NOMO-1 treated with dmso at 0.1 percent for 144 hours (cell line): ENCODE data around the gene SWAP70.
A peak's percentile ranks its signal among the peaks of the same experiment; 100 is the strongest.

ENCODE experiments used
- DNase-seq: peaks from one replicate; lab custom pipeline; 2025; ENCODE audit not compliant: unreplicated experiment; lab: John Stamatoyannopoulos, UW

Gene SWAP70

DNA sequence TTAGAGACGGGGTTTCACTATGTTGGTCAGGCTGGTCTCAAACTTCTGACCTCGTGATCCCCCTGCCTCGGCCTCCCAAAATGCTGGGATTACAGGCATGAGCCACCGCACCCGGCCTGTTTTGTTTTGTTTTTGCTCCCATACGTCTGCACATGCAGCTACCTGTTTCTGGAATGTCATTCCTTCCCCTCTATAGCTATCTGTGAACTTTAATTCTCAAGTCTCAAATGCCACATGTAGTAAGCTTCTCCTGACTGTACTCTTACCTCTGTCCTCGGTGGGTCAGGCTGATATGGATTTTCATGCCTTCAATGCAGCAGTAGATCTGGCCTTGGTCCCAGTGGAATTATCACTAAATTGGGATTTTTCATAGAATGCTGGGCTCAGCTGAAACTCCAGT, 12.4 kb upstream of the SWAP70 start:
- DNase-seq, result no peak

DNA sequence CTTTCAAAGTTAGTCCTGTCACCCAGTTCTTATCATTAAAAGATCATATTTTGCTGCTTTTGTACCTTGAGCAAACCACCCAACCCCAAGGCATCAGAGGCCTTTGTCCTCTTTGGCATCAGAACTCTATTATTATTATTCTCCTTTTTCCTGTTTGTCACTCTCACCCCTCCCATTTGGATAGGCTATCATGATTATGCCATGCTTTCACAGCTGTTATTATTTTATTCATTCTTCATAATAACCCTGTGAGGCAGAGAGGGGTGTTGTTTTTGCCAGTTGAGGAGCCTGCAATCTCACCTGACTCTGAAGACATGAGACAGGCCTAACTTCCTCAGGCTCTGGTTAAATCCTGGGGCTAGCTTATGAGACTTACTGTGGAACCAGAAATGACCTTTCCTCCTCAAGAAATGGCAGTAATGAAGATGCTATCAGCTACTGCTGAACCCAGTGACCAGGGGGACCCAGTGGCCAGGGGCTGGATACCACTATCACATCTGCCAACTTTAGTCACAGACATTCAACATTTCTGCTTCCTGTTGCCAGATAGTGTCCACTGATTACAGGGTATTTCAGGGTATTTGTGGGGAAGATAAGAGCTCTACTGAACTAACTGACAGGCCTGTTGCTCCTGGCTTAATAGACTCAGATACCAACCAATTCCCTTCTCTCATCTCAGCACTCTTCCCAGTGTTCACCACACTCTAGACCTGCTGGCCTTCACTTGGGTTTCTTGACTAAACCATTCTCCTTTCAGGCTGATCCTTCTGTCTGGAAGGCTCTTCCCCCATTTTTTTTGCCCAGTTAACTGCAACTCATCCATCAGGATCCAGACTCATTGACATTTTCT, 11.8 kb upstream of the SWAP70 start:
- DNase-seq, result no peak

DNA sequence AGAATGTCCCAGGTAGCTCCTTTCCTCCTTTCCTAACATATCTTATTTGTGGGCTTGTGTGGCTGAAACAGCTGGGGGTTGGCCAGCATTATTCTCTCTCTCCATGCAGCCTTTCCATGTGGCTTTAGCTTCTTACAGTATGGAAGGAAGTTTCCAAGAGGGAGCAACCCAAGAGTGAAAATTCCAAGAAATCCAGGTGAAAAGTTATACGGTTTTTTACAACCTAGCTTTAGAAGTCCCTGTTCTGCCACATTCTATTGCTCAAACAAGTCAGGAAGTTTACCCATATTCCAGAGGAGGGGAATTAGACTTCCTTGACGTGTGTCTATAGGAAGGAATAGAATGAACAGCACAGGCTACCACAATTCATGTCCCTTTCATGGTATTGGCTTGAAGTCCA, 10.0 kb upstream of the SWAP70 start:
- no peak for DNase-seq

DNA sequence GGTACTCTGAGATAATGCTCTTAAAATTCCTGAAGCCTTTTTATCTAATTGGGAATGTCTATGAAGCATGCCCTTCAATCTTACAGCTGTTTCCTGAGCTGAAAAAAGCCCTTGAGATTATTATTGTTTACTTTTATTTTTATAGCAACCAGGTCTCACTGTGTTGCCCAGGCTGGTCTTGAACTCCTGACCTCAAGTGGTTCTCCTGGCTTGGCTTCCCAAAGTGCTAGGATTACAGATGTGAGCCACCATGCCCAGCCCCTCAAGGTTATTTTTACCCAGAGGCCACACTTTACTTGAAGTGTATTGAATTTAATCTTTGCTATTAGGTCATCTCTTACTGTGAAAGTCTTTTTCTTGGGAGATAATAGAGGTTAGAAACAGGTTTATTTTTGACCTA, 7.0 kb upstream of the SWAP70 start:
- no peak for DNase-seq

DNA sequence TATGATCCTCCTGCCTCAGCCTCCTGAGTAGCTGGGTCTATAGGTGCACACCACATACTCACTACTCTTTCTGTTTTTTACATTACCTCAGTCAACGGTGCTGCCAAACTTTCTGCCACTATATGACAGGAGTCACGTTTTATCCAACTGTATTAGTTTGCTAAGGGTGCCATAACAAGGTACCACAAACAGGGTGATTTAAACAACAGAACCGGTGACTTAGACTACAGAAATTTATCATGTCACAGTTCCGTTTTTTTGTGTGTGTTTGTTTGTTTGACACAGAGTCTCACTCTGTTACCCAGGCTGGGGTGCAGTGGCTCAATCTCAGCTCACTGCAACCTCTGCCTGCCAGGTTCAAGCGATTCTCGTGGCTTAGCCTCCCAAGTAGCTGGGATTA, 6.3 kb upstream of the SWAP70 start:
- no peak for DNase-seq

DNA sequence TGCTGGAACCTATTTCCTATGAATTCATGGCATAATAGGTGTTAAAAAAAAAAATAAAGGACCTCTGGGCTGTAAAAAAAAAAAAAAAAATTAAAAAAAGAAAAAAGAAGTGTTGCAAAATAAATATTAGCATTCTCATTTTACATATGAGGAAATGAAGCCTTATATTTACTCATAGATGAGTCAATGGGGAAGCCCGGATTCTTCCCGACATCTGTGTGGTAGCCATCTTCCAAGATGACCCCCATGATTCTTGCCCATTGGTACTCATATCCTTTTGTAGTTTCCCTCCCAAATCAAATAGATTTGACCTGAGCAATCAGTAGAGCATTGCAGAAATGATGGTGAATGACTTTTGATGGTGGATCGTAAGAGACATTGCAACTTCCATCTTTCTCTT, 3.0 kb upstream of the SWAP70 start:
- no peak for DNase-seq

DNA sequence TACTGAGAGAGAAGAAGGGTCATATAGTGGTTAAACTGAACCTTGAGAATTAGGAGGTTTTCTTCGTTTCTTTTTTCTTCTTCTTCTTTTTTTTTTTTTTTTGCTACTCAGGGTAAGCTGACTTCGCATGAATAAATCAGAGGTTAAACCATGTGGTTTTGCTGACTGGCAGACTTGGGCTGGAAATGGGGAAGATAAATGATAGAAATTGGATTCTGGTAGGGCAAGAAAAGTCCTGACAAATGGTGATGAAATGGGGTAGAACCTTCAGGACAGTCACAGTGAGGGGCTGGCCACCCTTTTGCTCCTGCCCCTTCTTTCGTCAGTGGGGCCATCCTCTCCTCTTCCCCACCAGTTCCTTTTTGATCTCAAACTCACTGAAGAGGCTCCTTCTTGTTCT, 1.6 kb upstream of the SWAP70 start:
- DNase-seq, result peak; percentile 94

DNA sequence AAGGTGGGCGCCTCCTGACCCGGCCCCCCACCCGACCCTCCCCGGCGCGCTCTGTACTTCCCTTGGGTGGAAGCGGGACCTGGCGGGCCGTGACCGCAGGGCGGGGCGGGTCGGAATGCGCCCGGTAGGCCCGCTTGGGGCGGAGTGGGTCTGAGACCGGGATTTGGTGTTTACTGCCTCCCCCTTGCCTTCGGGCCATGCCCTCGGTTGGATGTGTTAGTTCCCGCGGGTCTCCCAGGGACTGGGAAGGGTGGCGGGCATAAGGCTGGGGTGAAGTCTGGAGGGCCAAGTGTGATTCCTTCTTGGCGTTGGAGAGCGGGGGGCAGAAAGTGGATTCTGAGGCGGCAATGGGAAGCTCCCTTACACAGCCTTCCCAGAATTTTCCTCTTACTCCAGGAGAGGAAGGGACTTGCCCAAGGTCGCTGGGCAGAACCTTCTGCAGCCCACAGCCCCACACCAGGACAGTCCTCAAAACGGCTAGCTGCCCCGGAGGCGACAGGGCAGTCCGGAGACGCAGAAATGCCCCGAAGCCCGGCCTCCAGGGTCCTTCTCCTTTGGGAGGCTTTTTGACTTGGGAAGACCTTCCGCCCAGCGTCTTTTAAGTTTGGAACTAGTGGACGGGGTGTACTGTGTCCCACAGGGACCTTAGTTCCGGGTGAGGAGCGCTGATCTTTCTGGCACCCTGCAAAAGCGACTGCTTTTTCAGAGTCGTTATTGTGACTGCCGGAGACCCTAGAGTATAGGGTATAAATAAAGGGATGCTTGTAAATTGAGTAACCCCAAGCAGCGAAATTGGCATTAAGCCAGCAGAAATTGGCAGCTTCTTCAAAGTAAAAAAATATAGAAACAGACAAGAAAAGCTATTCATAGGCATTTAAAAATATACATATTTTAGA, 647 bp downstream of the SWAP70 start:
- DNase-seq, result no peak

DNA sequence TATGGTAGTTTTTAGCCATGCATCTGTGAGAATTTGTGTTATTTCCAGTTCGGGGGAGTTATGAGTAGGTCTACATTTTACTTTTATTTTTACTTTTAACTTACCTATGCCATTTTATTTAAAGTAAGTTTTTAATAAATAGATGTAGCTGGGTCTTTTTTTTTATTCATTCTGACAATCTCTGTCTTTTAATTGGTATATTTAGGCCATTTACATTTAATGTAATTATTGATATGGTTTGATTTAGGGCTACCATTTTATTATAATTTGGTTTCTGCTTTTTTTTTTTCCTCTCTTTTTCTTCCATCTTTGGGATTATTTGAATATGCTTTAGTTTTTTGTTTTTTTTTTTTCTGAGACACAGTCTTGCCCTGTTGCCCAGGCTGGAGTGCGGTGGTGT, 1.9 kb downstream of the SWAP70 start:
- DNase-seq, result no peak

DNA sequence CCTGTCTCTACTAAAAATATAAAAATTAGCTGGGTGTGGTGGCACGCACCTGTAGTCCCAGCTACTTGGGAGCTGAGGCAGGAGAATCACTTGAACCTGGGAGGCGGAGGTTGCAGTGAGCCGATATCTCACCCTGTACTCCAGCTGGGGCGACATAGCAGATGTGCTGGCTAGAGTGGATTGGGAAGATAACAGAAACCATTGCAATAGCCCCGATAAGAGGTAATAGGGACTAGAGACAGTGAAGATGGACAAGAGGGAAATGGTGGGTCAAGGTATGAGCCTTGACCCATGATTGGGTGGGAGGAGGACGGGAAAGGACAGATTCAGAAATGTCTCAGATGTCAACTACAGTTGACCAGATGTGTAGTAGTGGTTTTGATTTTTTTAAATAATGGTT, 6.1 kb downstream of the SWAP70 start:
- no peak for DNase-seq

DNA sequence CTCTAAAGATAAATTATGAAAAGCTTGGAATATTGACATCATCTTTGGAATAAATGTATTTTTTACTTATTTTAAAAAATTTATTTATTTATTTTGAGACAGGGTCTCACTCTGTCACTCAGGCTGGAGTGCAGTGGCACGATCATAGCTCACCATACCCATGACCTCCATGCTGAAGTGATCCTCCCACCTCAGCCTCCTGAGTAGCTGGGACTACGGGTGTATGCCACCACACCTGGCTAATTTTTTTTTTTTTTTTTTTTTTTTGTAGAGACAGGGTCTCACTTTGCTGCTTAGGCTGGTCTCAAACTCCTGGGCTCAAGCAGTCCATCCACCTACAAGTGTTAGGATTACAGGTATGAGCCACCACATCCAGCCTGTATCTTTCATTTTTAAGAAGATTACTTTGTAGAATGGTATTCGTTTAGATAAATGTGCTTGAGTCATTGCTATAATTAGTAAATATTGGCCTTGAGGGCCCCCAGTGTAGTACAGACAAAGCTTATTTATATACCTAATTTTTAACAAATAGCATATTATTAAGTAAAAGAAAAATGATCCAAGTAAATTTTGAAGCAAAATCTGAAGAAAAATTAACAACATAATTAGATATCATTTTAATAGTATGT, 8.5 kb downstream of the SWAP70 start:
- DNase-seq, result no peak

DNA sequence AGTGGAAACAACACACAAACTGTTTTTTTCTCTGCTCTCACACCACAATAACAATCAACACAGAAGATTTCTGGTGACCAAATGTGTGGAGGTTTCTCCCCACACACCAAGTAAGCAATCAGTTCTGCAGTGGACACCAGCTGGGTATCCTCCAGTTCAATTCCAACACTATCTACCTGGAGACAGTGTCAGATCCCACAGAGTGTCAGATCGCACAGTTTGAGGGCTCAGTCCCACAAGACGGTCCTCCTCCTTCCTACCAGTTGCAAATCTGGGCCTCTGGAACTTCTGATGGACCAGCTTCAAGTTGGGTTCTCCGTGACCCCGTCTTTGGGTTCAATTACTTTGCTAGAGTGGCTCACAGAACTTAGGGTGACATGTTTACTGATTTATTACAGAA, 9.0 kb downstream of the SWAP70 start:
- DNase-seq, result no peak

DNA sequence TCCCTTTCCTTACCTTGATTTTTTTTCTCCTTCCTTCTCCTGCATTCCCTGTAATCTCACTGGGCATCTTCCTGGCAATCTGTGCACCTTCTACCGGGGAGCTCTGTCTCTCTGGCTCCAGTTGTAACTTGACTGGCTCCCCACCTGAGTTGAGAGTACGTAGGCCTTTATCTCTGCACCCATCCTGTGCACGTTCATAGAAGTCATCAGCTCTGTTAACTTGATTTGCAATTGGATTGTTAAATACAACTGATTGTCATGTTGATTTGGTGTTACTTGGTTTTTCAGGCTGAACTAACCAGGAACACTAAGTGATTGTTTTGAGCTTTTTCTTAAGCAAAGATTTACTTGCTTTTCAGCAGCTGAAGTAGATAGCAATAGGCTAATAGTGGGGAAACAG, 11.8 kb downstream of the SWAP70 start:
- DNase-seq, result no peak

DNA sequence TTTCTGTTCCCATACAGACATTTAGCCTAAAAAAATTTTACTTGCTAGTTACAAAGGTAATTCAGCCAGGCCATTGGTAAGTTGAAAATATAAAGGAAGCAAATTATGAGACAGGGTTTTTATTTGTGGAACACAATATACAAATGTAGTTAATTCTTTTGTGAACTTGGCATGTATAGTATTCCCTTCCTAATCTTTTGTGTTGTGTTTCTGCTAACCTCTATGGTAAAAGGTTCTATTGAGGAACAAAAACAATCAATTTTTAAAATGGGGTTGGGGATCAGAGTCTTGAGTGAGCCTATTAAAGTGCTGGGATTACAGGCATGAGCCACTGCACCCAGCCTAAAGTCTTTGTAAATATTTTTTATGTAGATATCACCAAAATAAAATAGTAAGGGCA, 14.1 kb downstream of the SWAP70 start:
- no peak for DNase-seq

DNA sequence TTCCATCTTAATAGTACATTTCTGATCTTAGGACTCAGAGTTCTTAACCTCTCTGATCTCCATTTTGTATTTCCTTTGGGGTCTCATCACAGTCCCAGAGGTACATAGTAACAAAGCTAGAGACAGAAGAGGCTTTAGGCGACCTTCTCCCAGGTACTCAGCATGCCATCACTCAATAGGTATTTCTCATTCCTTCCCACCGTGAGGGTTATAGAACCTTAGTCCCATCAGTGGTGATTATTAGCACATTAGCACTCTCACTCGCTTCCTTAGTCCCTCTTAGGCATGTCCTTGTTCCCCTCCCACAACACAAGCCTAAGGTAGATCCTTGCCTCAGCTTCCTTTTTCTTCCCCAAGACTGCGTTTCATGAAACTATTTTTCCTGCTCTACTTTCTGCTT, 14.7 kb downstream of the SWAP70 start:
- DNase-seq, result no peak

DNA sequence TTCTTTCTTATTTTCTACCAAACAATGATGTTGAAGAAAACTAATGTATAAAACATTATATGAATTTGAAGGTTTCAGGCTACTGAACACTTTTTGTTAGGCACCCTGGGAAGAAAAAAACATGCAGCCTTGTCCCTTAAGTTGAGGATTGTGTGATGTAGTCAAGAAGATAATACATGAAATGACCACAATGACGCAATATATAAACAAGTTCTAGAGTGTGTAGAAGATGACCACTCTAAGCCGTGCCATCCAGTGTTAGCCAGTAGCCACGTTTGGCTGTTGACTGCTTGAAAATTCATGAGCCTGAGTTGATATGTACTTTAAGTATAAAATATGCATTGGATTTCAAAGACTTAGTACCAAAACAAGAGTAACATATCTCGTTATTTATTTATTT, 16.2 kb downstream of the SWAP70 start:
- no peak for DNase-seq

DNA sequence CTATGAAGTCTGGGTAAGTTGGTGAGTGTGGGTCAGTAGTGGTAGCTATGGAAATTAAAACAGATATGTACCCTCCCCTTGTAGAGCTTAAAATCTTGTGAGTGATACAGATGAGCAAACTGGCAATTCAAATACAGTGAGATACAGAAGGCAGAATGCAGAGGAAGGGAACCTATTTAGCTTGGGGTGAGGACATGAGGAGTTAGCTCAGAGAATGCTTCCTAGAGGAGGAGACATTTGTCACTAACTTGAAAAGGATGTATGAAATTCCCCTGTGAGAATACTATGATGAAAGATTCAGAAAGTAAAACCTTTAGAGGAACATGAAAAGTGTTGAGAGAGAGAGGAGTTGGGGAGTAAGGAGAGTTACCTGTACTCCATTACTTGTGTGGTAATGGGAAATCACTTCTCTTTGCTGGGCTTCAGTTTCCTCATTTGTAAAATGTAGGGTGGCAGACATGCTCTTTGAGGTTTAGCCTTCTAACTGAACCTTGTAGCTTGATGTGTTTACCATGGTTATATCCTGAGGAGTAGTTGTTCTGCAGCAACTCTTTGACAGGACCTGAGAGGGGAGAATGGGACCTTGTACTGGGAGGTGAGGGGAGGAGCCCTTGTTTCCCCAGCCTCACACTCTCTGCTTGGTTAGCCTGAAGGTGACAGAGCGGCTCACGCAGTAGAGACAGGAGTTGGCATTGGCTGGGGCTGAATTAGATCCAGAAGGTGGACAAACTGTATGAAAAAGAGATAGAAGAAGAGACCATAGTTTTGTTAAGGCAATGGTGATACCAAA, 17.9 kb downstream of the SWAP70 start:
- no peak for DNase-seq

DNA sequence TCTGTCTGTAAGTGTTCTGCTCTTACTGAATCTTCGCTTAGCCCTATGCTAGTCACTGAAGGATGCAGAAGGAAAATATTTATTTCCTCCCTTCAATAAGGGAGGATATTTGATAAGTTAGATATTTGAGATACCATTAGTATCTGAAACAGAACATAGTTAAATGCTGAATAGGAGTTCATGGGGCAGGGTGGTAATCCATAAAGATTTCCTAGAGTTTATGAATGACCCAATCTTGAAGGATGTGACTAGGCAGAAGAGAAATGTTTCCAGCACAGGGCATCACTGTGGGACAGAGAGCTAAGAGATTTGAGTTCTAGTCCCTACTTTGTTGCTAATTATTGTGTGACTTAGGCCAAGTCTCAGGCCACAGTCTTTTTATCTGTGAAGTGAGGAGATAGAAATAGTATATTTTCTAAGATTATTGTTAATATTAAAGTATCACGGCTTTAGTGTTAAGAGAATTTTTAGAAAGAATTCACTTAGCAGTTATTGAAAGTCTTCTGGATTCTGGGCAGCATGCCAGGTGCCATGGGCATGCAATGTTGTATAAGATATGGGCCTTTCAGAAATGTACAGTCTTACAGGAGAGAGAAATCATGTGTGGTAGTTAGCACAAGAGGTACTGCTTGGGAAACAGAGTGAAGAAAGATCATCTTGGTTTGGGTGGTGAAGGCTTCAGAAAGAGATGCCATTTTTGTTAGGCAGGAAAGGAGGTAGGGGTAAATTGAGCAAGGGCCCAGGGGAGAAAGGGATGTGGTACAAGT, 24.0 kb downstream of the SWAP70 start:
- no peak for DNase-seq

DNA sequence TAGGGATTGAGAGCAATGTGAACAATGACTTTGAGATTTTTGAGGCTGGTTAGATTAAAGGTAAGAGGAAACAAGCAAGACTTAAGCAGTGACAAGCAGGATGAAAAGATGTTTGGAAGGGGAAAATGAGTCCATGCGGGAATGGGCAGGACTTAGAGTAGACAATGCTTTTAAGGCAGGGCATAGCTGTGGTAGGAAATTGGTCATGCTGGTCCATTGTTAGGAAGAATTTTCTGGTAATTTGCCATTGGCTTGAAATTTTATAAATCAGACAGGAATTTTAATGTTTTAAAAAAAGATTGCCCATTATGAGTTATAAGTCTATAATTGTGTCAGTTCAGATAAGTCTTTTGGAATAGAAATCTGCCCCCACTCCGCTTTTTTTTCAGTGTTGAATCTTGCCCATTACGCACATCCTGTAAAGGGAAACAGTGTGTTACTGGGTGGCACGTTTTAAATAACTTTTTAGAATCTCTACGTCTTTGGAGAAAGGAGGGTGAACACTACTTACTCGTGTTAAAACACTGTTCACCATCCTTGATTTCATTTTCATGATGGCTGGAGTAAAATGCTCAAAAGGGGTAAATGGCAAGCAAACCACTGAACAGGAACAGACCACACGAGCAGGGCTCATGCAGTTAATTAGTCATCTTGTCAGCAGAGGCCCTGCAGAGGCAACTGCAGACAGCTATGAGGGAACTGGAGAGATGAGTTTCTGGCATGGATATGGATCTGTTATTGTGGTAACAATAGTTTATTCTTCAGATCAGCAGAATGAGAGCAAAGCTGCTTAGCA, 25.0 kb downstream of the SWAP70 start:
- DNase-seq, result peak; percentile 73
